ENCODE results near the gene KDF1. TPM values are rescaled to one million over a fixed set of nuclear protein-coding genes. Genes with fewer than 3 reads are reported as not detected.

KDF1 gene
- total RNA-seq, 4 donors from 2014 or later = not detected

DNA sequence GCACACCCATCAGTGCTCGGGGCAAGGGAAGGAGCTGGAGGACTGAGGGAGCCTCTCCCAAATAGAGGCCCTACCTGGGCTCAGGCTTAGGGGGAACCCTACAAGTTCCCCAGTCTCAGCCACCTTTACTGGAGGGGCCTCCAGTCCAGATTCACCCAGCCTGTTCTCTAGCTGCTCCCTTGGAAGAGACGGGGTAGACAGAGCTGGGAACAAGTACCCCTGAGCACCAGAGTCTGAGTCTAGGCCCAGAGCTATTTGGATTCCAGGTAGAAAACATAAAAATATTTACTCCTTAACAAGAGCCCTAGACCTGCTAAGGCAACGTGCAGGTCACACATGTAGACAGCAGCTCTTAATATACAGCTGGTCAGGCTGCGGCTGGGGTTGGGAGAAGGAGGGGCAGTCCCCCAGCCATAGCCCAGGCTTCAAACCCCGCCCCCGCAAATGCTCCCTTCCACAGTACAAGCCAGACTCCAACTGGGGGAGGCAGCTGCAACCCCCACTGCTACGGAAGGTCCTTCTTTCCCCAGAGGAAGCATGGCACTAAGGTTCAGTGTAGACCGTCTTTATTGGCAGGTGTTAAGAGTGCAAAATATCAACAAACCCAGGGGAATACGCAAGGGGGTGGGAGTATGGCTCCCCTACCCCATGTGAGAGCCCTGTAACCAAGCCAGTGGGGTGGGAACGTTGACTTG is 44.4 kb upstream of the KDF1 start:
- TF ChIP-seq CTCF (IDR thresholded peaks at IDR 0.05; ENCODE audit: low read depth) = no peak

- TF ChIP-seq CTCF (IDR thresholded peaks at IDR 0.05; ENCODE audit: low read depth) = no peak
These were observed 43.6 kb upstream of the KDF1 start for GRCh38 chr1:27003745-27004470.

GRCh38 chr1:27001570-27002360 is 41.5 kb upstream of the KDF1 start:
- TF ChIP-seq CTCF (IDR thresholded peaks at IDR 0.05; ENCODE audit: low read depth) = no peak

DNA sequence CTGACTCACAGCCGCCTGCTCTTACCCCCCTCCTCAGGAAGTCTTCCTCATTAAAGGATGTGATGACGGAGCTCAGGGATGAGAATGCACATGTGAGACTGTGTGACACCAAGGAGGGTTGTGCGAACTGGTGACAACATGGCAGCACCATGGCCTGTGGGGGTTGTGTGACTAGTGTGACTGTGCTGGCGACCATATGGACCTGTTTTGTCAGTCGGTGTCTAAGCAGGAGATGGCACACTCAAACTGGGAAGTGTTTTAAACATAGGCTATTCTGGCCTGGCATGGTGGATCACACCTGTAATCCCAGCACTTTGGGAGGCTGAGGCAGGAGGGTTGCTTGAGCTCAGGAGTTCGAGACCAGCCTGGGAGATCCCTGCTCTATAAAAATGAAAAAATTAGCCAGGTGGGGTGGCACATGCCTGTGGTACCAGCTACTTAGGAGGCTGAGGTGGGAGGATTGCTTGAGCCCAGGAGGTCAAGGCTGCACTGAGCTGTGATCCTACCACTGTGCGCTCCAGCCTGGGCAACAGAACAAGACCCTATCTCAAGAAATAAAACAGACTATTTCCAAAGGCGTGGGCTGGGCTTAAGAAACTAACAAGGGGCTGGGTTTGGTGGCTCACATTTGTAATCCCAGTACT is 40.7 kb upstream of the KDF1 start:
- no peak for TF ChIP-seq CTCF (IDR thresholded peaks at IDR 0.05; ENCODE audit: low read depth)

DNA sequence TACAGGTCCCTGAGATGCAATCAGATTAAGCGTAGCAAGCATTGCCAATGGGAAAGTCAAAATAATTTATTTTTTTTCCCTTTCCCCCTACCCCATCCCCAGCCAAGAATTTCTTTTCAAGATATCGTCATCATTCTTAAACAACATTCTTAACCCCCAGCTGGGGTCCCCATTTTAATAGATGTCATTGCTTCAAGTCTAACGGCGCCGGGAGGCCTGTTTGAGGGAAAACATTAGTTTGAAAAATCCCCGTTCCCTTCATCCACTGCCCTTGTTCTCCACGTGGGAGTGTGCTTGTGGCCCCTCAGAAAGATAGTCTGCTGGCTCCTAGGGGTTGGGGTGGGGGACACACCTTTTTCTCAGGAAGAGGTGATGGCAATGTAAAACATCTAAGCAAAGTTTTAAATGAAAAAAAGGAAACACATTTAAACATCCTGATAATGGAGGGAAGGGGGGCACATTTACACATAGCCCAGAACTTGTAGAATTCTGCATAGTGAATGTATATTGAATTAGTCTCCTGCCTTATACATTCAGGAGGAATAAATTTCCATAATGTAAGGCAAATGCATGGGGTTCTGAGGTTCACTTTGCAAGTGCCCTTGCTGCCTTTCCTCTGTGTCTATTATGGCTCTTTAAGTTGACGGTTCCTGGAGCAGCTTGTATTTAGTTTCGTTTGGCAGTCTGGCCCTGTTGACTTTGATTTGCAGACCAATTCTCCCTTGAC is 40.0 kb upstream of the KDF1 start:
- TF ChIP-seq CTCF (IDR thresholded peaks at IDR 0.05; ENCODE audit: low read depth) = no peak

DNA sequence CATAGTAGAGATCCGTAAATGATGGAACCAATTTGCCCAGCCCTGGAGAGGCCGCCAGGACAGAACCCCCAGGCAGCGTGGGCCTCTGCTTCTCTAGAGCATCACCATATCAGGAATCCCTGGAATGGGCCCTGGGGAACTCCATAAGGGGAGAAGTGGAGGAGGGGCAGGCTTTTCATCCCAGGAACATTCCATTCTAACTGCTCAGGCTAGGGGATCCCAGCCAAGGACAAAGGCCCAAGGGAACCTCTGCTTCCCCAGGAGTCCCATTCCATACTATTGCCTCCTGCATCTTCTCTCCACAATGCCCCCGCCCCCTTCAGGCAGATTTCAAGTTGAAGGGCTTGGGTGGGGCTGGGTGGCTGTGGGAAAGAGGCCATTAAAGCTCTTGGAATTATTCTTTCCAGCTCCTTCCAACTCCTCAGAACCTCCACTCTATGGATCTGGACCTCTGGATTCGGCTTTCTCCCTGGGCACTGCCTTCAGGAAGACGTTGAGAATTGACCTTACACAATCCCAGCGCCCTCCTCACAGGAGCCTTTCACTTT is 39.2 kb upstream of the KDF1 start:
- no peak for TF ChIP-seq CTCF (IDR thresholded peaks at IDR 0.05; ENCODE audit: low read depth)
